ENCODE data around the gene KLK1. TPM values are rescaled to one million over a fixed set of nuclear protein-coding genes. Genes with fewer than 3 reads are reported as not detected.
A peak's percentile ranks its signal among the peaks of the same experiment; 100 is the strongest.

KLK1 gene
- total RNA-seq, 2 experiments from 2014 or later: 0.45 to 0.47 TPM

- Mint-ChIP-seq H3K4me1 (ENCODE audit: low read depth) (peaks cover 16% of the 10 kb centered on the region), H3K9me3 (ENCODE audit: insufficient read depth) (no peaks in the 10 kb centered on the region), H3K36me3 (ENCODE audit: low read depth) (no peaks in the 10 kb centered on the region), H3K4me3 (no peak within 1 kb of the TSS), H3K27ac (no peak within 1 kb of the TSS), H3K27me3 (ENCODE audit: low read depth) (peaks cover 20% of the 10 kb centered on the region)
- DNase-seq: no peak
- CTCF ChIA-PET: no interaction called here
- ATAC-seq: no peak
- POLR2A ChIA-PET: interaction anchor here (1.3 kb wide), 1 partner anchor 28 kb away, joined by 4 read pairs; no protein-coding TSS in a partner anchor
Observed at GRCh38 chr19:50833117-50833801, 9.7 kb upstream of the KLK1 start, which contains the start of gene KLK15. Gene KLK15, minus strand, starts transcription at chr19:50833574. Its CDS starts 2,082 bp downstream, at chr19:50831492.

- H3K9me3 Mint-ChIP-seq (ENCODE audit: insufficient read depth): no peaks in the 10 kb centered on the region
- peaks cover 14% of the 10 kb centered on the region for H3K4me1 Mint-ChIP-seq (ENCODE audit: low read depth)
- ATAC-seq (no peak), DNase-seq (no peak)
- no peak overlapping the region for H3K4me3 Mint-ChIP-seq
- H3K27ac Mint-ChIP-seq: no peak overlapping the region
- CTCF ChIA-PET: no interaction called here
- no peaks in the 10 kb centered on the region for H3K36me3 Mint-ChIP-seq (ENCODE audit: low read depth)
- H3K27me3 Mint-ChIP-seq (ENCODE audit: low read depth): peaks cover 20% of the 10 kb centered on the region
- POLR2A ChIA-PET: interaction anchor here (1.3 kb wide), 1 partner anchor 28 kb away, joined by 4 read pairs; no protein-coding TSS in a partner anchor
Observed at GRCh38 chr19:50832666-50833065, 9.1 kb upstream of the KLK1 start.

- Mint-ChIP-seq H3K4me3 (no peak overlapping the region), H3K27ac (no peak overlapping the region), H3K9me3 (ENCODE audit: insufficient read depth) (no peaks in the 10 kb centered on the region), H3K4me1 (ENCODE audit: low read depth) (peaks cover 6% of the 10 kb centered on the region), H3K27me3 (ENCODE audit: low read depth) (peaks cover 11% of the 10 kb centered on the region), H3K36me3 (ENCODE audit: low read depth) (no peaks in the 10 kb centered on the region)
- ATAC-seq: no peak
- ChIA-PET POLR2A (no interaction called here), CTCF (interaction anchor here (1.0 kb wide), 1 partner anchor 10 kb away, joined by 3 read pairs; no protein-coding TSS in a partner anchor)
- DNase-seq: no peak
Observed at GRCh38 chr19:50831026-50831396, 7.4 kb upstream of the KLK1 start.

GRCh38 chr19:50830266-50831025 lies 6.9 kb upstream of the KLK1 start:
- DNase-seq (no peak), ATAC-seq (no peak)
- peaks cover 11% of the 10 kb centered on the region for H3K27me3 Mint-ChIP-seq (ENCODE audit: low read depth)
- ChIA-PET POLR2A (no interaction called here), CTCF (interaction anchor here (1.0 kb wide), 1 partner anchor 10 kb away, joined by 3 read pairs; no protein-coding TSS in a partner anchor)
- no peak overlapping the region for H3K27ac Mint-ChIP-seq
- H3K36me3 Mint-ChIP-seq (ENCODE audit: low read depth): no peaks in the 10 kb centered on the region
- no peak overlapping the region for H3K4me3 Mint-ChIP-seq
- no peaks in the 10 kb centered on the region for H3K9me3 Mint-ChIP-seq (ENCODE audit: insufficient read depth)
- H3K4me1 Mint-ChIP-seq (ENCODE audit: low read depth): peaks cover 3% of the 10 kb centered on the region

GRCh38 chr19:50829801-50830200 lies 6.2 kb upstream of the KLK1 start:
- ATAC-seq: no peak
- no peaks in the 10 kb centered on the region for H3K4me1 Mint-ChIP-seq (ENCODE audit: low read depth)
- POLR2A ChIA-PET: interaction anchor here (0.6 kb wide), 1 partner anchor 456 kb away, joined by 3 read pairs; no protein-coding TSS in a partner anchor
- no peaks in the 10 kb centered on the region for H3K36me3 Mint-ChIP-seq (ENCODE audit: low read depth)
- CTCF ChIA-PET: interaction anchor here (1.1 kb wide), 1 partner anchor 92 kb away, joined by 3 read pairs; no protein-coding TSS in a partner anchor
- H3K4me3 Mint-ChIP-seq: no peak overlapping the region
- no peak for DNase-seq
- H3K27ac Mint-ChIP-seq: no peak overlapping the region
- H3K9me3 Mint-ChIP-seq (ENCODE audit: insufficient read depth): no peaks in the 10 kb centered on the region
- peaks cover 8% of the 10 kb centered on the region for H3K27me3 Mint-ChIP-seq (ENCODE audit: low read depth)

GRCh38 chr19:50827476-50827875 lies 3.9 kb upstream of the KLK1 start:
- no peaks in the 10 kb centered on the region for H3K36me3 Mint-ChIP-seq (ENCODE audit: low read depth)
- no peaks in the 10 kb centered on the region for H3K4me1 Mint-ChIP-seq (ENCODE audit: low read depth)
- H3K9me3 Mint-ChIP-seq (ENCODE audit: insufficient read depth): no peaks in the 10 kb centered on the region
- no peak overlapping the region for H3K4me3 Mint-ChIP-seq
- POLR2A ChIA-PET: no interaction called here
- H3K27ac Mint-ChIP-seq: no peak overlapping the region
- CTCF ChIA-PET: no interaction called here
- DNase-seq (no peak), ATAC-seq (no peak)
- H3K27me3 Mint-ChIP-seq (ENCODE audit: low read depth): peaks cover 12% of the 10 kb centered on the region

GRCh38 chr19:50826492-50827240 lies 3.1 kb upstream of the KLK1 start:
- Mint-ChIP-seq H3K4me3 (no peak overlapping the region), H3K27me3 (ENCODE audit: low read depth) (peaks cover 20% of the 10 kb centered on the region), H3K27ac (no peak overlapping the region), H3K36me3 (ENCODE audit: low read depth) (no peaks in the 10 kb centered on the region), H3K9me3 (ENCODE audit: insufficient read depth) (no peaks in the 10 kb centered on the region), H3K4me1 (ENCODE audit: low read depth) (no peaks in the 10 kb centered on the region)
- DNase-seq: no peak
- ChIA-PET CTCF (no interaction called here), POLR2A (no interaction called here)
- ATAC-seq: no peak

- ATAC-seq (no peak), DNase-seq (no peak)
- ChIA-PET POLR2A (no interaction called here), CTCF (no interaction called here)
- Mint-ChIP-seq H3K27ac (no peak overlapping the region), H3K27me3 (ENCODE audit: low read depth) (peaks cover 47% of the 10 kb centered on the region), H3K9me3 (ENCODE audit: insufficient read depth) (no peaks in the 10 kb centered on the region), H3K4me1 (ENCODE audit: low read depth) (peaks cover 25% of the 10 kb centered on the region), H3K36me3 (ENCODE audit: low read depth) (no peaks in the 10 kb centered on the region), H3K4me3 (no peak overlapping the region)
Observed at GRCh38 chr19:50822661-50823208, 852 bp downstream of the KLK1 start.

- DNase-seq (no peak), ATAC-seq (no peak)
- ChIA-PET POLR2A (interaction anchor here (0.7 kb wide), 1 partner anchor 16 kb away, joined by 4 read pairs; no protein-coding TSS in a partner anchor), CTCF (no interaction called here)
- H3K9me3 Mint-ChIP-seq (ENCODE audit: insufficient read depth): no peaks in the 10 kb centered on the region
- no peak overlapping the region for H3K4me3 Mint-ChIP-seq
- H3K27ac Mint-ChIP-seq: no peak overlapping the region
- peaks cover 33% of the 10 kb centered on the region for H3K4me1 Mint-ChIP-seq (ENCODE audit: low read depth)
- H3K36me3 Mint-ChIP-seq (ENCODE audit: low read depth): no peaks in the 10 kb centered on the region
- peaks cover 53% of the 10 kb centered on the region for H3K27me3 Mint-ChIP-seq (ENCODE audit: low read depth)
Observed at GRCh38 chr19:50821622-50822021, 2.0 kb downstream of the KLK1 start.

- CTCF ChIA-PET: no interaction called here
- Mint-ChIP-seq H3K4me1 (ENCODE audit: low read depth) (peaks cover 33% of the 10 kb centered on the region), H3K27me3 (ENCODE audit: low read depth) (peaks cover 55% of the 10 kb centered on the region), H3K4me3 (no peak overlapping the region), H3K9me3 (ENCODE audit: insufficient read depth) (no peaks in the 10 kb centered on the region), H3K36me3 (ENCODE audit: low read depth) (no peaks in the 10 kb centered on the region), H3K27ac (no peak overlapping the region)
- ATAC-seq (no peak), DNase-seq (no peak)
- POLR2A ChIA-PET: no interaction called here
Observed at GRCh38 chr19:50821248-50821612, 2.4 kb downstream of the KLK1 start.

- Mint-ChIP-seq H3K27me3 (ENCODE audit: low read depth) (peaks cover 55% of the 10 kb centered on the region), H3K4me3 (peak overlapping the region; percentile 52), H3K9me3 (ENCODE audit: insufficient read depth) (no peaks in the 10 kb centered on the region), H3K27ac (peak overlapping the region; percentile 65), H3K4me1 (ENCODE audit: low read depth) (peaks cover 33% of the 10 kb centered on the region), H3K36me3 (ENCODE audit: low read depth) (no peaks in the 10 kb centered on the region)
- ChIA-PET POLR2A (interaction anchor here (0.6 to 4.0 kb wide), 2 partner anchors 16 to 434 kb away, joined by 3 to 26 read pairs; no protein-coding TSS in a partner anchor), CTCF (interaction anchor here (0.9 kb wide), 1 partner anchor 10 kb away, joined by 3 read pairs; no protein-coding TSS in a partner anchor)
- no peak for DNase-seq
- ATAC-seq: no peak
Observed at GRCh38 chr19:50820549-50821247, 2.9 kb downstream of the KLK1 start.
